MM.1S (cell line): ENCODE results near the gene MAPKAPK3.

ENCODE experiments used
- DNase-seq: peaks from one replicate; pipeline ENCODE4 v3.0.0-alpha.2; 2015
- H2AFZ ChIP-seq: fragments of 300-600 bp; sonication (generic); 2 replicates; pipeline ENCODE4 v1.6.0; 2016; ENCODE audit warnings: antibody characterized with exemption, low read length
- H3F3A ChIP-seq: fragments of 300-600 bp; sonication (generic); 2 replicates; pipeline ENCODE4 v1.6.1; 2016; ENCODE audit warnings: mild to moderate bottlenecking, antibody characterized with exemption, low read length, moderate library complexity, mixed read lengths; ENCODE audit not compliant: insufficient read depth
- H3K27ac ChIP-seq: fragments of 300-600 bp; sonication (generic); 2 replicates; pipeline ENCODE4 v1.5.1; 2016; ENCODE audit warnings: mild to moderate bottlenecking, low read length
- H3K27me3 ChIP-seq: fragments of 300-600 bp; sonication (generic); replicated peaks from 2 replicates; pipeline ENCODE4 v1.6.0; 2016; ENCODE audit warnings: low read length; ENCODE audit not compliant: insufficient read depth
- H3K36me3 ChIP-seq: fragments of 300-600 bp; sonication (generic); replicated peaks from 2 replicates; pipeline ENCODE4 v1.6.1; 2016; ENCODE audit warnings: mild to moderate bottlenecking, low read length, mixed read lengths; ENCODE audit not compliant: insufficient read depth
- H3K4me1 ChIP-seq: fragments of 300-600 bp; sonication (generic); 2 replicates; pipeline ENCODE4 v1.6.1; 2016; ENCODE audit warnings: low read length, mixed read lengths
- H3K4me2 ChIP-seq: fragments of 300-600 bp; sonication (generic); 2 replicates; pipeline ENCODE4 v1.6.0; 2016; ENCODE audit warnings: low read depth, low read length
- H3K4me3 ChIP-seq: fragments of 300-600 bp; sonication (generic); 2 replicates; pipeline ENCODE4 v1.5.1; 2016; ENCODE audit warnings: low read length, mixed read lengths
- H3K79me2 ChIP-seq: fragments of 300-600 bp; sonication (generic); 2 replicates; pipeline ENCODE4 v1.6.1; 2016; ENCODE audit warnings: mixed run types, low read length, mixed read lengths
- H3K9ac ChIP-seq: fragments of 300-600 bp; sonication (generic); 2 replicates; pipeline ENCODE4 v1.6.1; 2016; ENCODE audit warnings: low read length, mixed read lengths
- H3K9me2 ChIP-seq: fragments of 300-600 bp; sonication (generic); replicated peaks from 2 replicates; pipeline ENCODE4 v1.6.1; 2016; ENCODE audit warnings: mild to moderate bottlenecking, low read length, mixed read lengths; ENCODE audit not compliant: insufficient read depth
- H3K9me3 ChIP-seq: fragments of 300-600 bp; sonication (generic); replicated peaks from 2 replicates; pipeline ENCODE4 v1.6.1; 2016; ENCODE audit warnings: mild to moderate bottlenecking, low read length, mixed read lengths; ENCODE audit not compliant: insufficient read depth
- H4K20me1 ChIP-seq: fragments of 300-600 bp; sonication (generic); 2 replicates; pipeline ENCODE4 v1.6.1; 2016; ENCODE audit warnings: mild to moderate bottlenecking, low read length, moderate library complexity, mixed read lengths; ENCODE audit not compliant: insufficient read depth
- EZH2 ChIP-seq: fragments of 300-600 bp; sonication (generic); optimal IDR thresholded peaks from 2 replicates; pipeline ENCODE3; 2017; ENCODE audit warnings: low read depth, mild to moderate bottlenecking, antibody characterized with exemption, low read length, mixed read lengths
- EZH2phosphoT487 ChIP-seq: fragments of 300-600 bp; sonication (generic); IDR thresholded peaks from 2 replicates; pipeline ENCODE4 v1.6.1; 2018; ENCODE audit warnings: antibody characterized with exemption, low read length
- TF ChIP-seq, protein P1 (sequence below): fragments of 300-600 bp; sonication (generic); IDR thresholded peaks from 2 replicates; pipeline ENCODE4 v1.5.1; 2016; ENCODE audit warnings: antibody characterized with exemption, low read length, mixed read lengths

MAPKAPK3 gene

DNA sequence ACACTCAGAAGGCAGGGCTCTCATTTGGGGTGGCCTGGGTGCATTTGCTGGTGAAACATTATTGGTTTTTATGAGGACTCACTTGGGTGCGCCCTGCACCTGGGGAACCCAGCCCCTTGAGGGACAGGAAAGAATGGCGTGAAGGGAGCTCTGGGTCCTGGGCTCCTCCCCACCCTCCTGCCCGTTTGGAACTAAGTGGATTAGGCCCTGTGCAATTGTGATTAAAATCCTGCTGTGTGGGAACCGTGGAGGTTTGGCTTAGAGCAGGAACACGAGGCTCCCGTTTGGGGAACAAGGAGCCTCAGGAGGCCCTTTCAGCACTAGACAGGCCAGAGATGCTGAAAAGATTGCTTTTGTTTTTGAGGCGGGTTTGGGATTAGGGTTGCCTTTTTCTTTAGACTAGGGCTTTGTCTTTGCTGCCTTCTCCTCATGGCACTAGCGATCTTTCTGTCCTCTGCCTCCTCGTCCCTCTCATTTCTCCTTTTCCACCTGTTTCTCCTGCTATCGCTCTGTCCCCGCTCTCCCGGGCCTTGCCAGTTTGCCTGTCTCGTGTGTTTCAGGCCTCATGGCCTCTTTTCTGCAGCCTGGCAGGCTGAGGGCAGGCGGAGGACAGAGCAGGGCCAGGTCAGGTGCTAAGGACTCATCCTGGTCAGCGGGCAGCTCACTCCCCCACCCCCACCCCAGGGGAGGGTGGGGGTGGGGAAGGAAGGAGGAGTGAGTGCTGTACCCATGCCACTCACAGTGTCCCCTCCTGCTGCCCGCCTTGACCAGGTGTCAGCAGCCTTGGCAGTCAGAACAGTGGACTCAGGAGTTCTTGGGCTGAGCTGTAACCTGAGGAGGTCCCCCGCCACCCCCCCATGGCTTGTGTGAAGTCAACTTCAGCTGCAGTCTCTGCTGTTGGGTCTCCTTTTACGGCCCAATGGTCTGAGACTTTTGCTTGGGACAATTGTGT, 8.6 kb downstream of the MAPKAPK3 start:
- no peak for TF ChIP-seq EZH2
- H3K9me2 ChIP-seq, result no peaks in the 10 kb centered on the region
- H4K20me1 ChIP-seq, result no peaks in the 10 kb centered on the region
- H3F3A ChIP-seq, result no peaks in the 10 kb centered on the region
- H3K4me3 ChIP-seq, result no peak overlapping the region
- no peaks in the 10 kb centered on the region for H3K9me3 ChIP-seq
- H3K36me3 ChIP-seq, result no peaks in the 10 kb centered on the region
- no peaks in the 10 kb centered on the region for H3K27me3 ChIP-seq
- peaks cover 23% of the 10 kb centered on the region; the same call in 1 of the 2 replicates for H3K79me2 ChIP-seq
- no peak overlapping the region for H3K27ac ChIP-seq
- no peak for DNase-seq
- H2AFZ ChIP-seq, result no peak overlapping the region
- peaks cover 16% of the 10 kb centered on the region for H3K4me1 ChIP-seq
- H3K9ac ChIP-seq, result no peak overlapping the region
- H3K4me2 ChIP-seq, result no peak overlapping the region

DNA sequence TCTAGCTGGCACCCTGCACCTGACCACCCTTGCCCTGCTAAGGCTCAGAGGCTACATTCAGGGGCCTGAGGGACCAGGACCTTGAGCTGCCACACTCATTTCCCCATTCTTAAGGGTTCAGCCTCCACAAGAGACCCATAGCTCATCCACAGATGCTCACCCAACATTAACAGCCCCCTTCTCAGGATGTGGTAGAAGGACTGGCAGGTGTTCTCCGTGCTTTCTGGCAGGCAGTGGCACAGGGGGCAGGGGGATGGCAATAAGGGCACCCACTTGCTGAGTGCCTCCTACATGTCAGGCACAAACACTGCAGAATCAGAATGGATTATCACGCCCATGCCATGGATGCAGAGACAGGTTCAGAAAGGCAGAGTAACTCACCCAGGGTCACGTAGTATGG, 9.4 kb downstream of the MAPKAPK3 start:
- no peak overlapping the region for H3K4me3 ChIP-seq
- H4K20me1 ChIP-seq, result no peaks in the 10 kb centered on the region
- H3K9me3 ChIP-seq, result no peaks in the 10 kb centered on the region
- DNase-seq, result no peak
- no peak overlapping the region for H3K9ac ChIP-seq
- TF ChIP-seq EZH2phosphoT487, result no peak
- TF ChIP-seq EZH2, result no peak
- TF ChIP-seq, protein P1, sequence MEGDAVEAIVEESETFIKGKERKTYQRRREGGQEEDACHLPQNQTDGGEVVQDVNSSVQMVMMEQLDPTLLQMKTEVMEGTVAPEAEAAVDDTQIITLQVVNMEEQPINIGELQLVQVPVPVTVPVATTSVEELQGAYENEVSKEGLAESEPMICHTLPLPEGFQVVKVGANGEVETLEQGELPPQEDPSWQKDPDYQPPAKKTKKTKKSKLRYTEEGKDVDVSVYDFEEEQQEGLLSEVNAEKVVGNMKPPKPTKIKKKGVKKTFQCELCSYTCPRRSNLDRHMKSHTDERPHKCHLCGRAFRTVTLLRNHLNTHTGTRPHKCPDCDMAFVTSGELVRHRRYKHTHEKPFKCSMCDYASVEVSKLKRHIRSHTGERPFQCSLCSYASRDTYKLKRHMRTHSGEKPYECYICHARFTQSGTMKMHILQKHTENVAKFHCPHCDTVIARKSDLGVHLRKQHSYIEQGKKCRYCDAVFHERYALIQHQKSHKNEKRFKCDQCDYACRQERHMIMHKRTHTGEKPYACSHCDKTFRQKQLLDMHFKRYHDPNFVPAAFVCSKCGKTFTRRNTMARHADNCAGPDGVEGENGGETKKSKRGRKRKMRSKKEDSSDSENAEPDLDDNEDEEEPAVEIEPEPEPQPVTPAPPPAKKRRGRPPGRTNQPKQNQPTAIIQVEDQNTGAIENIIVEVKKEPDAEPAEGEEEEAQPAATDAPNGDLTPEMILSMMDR, result no peak
- H3F3A ChIP-seq, result no peaks in the 10 kb centered on the region
- H2AFZ ChIP-seq, result no peak overlapping the region
- H3K79me2 ChIP-seq, result peaks cover 23% of the 10 kb centered on the region; the same call in 1 of the 2 replicates
- H3K4me1 ChIP-seq, result peaks cover 15% of the 10 kb centered on the region
- H3K36me3 ChIP-seq, result no peaks in the 10 kb centered on the region
- no peaks in the 10 kb centered on the region for H3K27me3 ChIP-seq
- H3K27ac ChIP-seq, result no peak overlapping the region
- no peaks in the 10 kb centered on the region for H3K9me2 ChIP-seq
- H3K4me2 ChIP-seq, result no peak overlapping the region

DNA sequence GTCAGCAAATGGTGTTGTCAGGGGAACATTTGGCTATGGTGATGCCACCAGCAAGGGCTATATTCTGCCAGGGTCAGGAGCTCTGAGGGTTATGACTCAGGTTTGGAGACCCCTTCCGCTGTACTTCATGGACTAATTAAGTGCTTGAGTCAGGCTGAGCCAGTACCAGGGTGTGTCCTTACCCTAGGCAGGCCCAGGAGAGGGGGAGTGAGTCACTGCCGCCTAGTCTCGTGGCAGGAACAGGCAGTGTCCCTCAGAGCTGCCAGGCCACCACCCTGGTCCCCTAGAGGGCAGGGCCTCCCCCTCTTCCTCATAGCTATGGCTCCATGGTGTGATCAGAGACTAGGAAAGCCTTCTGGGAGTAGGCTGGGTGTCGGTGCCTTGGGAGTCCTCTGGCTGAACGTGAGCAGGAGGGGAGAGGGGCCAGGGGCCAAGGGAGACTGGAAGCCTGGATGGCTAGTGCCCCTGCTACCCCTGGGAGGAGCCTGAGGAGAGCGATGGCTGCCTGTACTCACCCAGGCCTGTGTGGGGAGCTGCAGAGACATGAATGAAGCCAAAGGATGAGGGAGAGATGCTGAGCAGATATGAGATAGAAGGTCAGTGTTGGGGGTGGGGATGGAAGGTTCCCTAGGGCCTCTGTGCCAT, 10.6 kb downstream of the MAPKAPK3 start:
- H4K20me1 ChIP-seq, result no peaks in the 10 kb centered on the region
- H3K27ac ChIP-seq, result no peak overlapping the region
- H3K27me3 ChIP-seq, result no peaks in the 10 kb centered on the region
- H3K4me3 ChIP-seq, result no peak overlapping the region
- peaks cover 15% of the 10 kb centered on the region for H3K4me1 ChIP-seq
- H3K9me3 ChIP-seq, result no peaks in the 10 kb centered on the region
- no peaks in the 10 kb centered on the region for H3K36me3 ChIP-seq
- H3F3A ChIP-seq, result no peaks in the 10 kb centered on the region
- DNase-seq, result no peak
- H3K4me2 ChIP-seq, result no peak overlapping the region
- no peaks in the 10 kb centered on the region for H3K9me2 ChIP-seq
- H2AFZ ChIP-seq, result no peak overlapping the region
- H3K79me2 ChIP-seq, result peaks cover 23% of the 10 kb centered on the region; the same call in 1 of the 2 replicates
- no peak overlapping the region for H3K9ac ChIP-seq
- TF ChIP-seq EZH2, result no peak
- TF ChIP-seq, protein P1, result no peak

DNA sequence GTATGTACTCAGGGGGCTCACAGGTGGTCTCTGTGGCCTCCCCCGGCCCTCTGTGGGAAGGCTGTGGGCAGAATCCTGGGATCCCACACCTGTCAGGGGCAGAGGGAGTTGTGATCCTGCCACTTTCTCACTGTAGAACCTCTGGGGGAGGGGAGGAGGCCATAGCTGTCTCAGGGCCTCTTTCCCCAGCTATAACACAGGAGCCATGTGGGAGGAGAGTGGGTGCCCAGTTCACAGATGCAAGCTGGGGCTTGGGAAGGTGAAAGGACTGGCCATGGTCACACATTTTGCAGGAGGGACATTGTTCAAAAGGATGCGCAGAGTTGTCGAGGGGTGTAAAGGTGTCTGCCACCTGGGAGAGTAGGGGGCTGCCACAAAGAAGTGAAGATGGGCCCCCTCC, 11.7 kb downstream of the MAPKAPK3 start:
- Histone ChIP-seq H4K20me1 (no peaks in the 10 kb centered on the region), H3K9me2 (no peaks in the 10 kb centered on the region), H3K27ac (no peak overlapping the region), H2AFZ (no peak overlapping the region), H3K27me3 (no peaks in the 10 kb centered on the region), H3K4me3 (no peak overlapping the region), H3K79me2 (peaks cover 23% of the 10 kb centered on the region), H3K4me1 (peaks cover 11% of the 10 kb centered on the region), H3K9me3 (no peaks in the 10 kb centered on the region), H3F3A (no peaks in the 10 kb centered on the region), H3K4me2 (no peak overlapping the region), H3K9ac (no peak overlapping the region), H3K36me3 (no peaks in the 10 kb centered on the region)
- no peak for DNase-seq
- TF ChIP-seq EZH2phosphoT487 (no peak), EZH2 (no peak)
- TF ChIP-seq, protein P1, result no peak
